ENCODE measurements around the gene BAZ1B. TPM values are rescaled to one million over a fixed set of nuclear protein-coding genes. Genes with fewer than 3 reads are reported as not detected.
A peak's percentile ranks its signal among the peaks of the same experiment; 100 is the strongest.

The BAZ1B gene
- total and polyA plus RNA-seq, 9 of the 15 experiments (the other 6 are each of a cell fraction or from before 2014, with no cell fraction given), result 15.0 to 134 (median 79.5) TPM

DNA sequence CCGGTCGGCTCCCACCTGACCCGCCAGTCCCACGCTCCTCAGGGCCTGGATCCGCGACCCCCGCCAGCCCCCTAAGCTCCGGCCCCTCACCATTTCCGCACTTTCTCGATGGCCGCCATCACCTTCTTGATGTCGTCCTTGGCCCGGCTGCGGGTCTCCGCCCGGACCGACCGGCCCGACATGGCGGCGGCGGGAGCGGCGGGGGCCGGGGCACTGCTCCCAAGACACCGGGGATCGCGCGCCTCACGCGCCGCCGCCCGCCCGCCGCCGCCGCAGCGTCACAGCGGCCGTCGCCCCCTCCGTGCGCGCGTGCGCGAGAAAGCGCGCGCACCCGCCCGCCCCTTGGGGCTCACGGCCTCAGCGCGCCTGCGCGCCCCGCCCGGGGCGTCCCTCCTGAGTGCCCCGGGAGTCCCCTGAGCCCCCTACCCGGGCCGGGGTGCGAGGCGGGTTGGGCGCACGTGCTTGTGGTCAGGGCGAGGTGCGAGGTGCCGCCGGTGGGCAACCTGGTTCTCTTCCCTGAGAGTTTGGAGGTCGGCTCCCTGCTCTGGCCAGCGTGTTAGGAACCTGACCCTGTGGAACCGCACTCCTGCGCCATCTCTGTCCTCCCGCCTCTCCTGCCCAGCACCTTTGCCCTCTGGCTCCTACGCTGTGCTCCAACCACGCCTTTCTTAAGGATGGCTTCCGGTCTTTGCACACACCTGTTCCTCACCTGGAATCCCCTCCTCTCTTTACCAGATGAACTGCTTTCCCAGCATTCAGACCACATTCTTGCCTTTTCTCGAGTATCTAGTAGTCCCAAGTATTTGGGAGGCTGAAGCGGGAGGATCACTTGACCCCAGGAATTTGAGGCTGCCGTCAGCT, 35.5 kb upstream of the BAZ1B start, which contains the start of gene BCL7B (continued):
- TF ChIP-seq ZNF644 (tag; IDR thresholded peaks at IDR 0.05; ENCODE audit: low read depth) (0 out of 2 replicates have a peak, but pooled peaks have one; percentile 6), ZNF696 (CRISPR knock-in tag; conservative IDR thresholded peaks at IDR 0.05) (no peak), ELF4 (CRISPR knock-in tag; IDR thresholded peaks at IDR 0.05) (peak; percentile 83; the same call in 1 of the 2 replicates), XRCC4 (IDR thresholded peaks at IDR 0.05; ENCODE audit: extremely low read depth, insufficient read depth, insufficient read length) (no peak), BRF1 (IDR thresholded peaks at IDR 0.05; ENCODE audit: borderline replicate concordance, extremely low read depth, insufficient read length) (no peak), SMAD1 (IDR thresholded peaks at IDR 0.05; ENCODE audit: low read depth, low read length, partially characterized antibody) (no peak), ZNF347 (CRISPR knock-in tag; IDR thresholded peaks at IDR 0.05; ENCODE audit: low read depth) (no peak), PYGO2 (tag; IDR thresholded peaks at IDR 0.05) (no peak), ZNF121 (CRISPR knock-in tag; conservative IDR thresholded peaks at IDR 0.05) (no peak), MAFG (tag; conservative IDR thresholded peaks at IDR 0.05) (no peak), SREBF2 (CRISPR knock-in tag; IDR thresholded peaks at IDR 0.05) (no peak), EP300 (IDR thresholded peaks at IDR 0.05; ENCODE audit: low read length) (no peak; the same call in 1 of the 2 replicates), GATAD2A (IDR thresholded peaks at IDR 0.05) (no peak; the same call in none of the 2 replicates), ATF7 (IDR thresholded peaks at IDR 0.05) (0 out of 2 replicates have a peak, but pooled peaks have one; percentile 48), KDM2B (CRISPR knock-in tag; IDR thresholded peaks at IDR 0.05) (no peak), SRSF9 (IDR thresholded peaks at IDR 0.05; ENCODE audit: borderline replicate concordance, low read depth, low read length) (no peak), KAT2B (IDR thresholded peaks at IDR 0.05; ENCODE audit: low read depth, low read length) (no peak), HDGF (IDR thresholded peaks at IDR 0.05) (peak; percentile 86; the same call in 1 of the 2 replicates), PRPF4 (IDR thresholded peaks at IDR 0.05; ENCODE audit: insufficient read depth, low read depth, low read length, poor library complexity, severe bottlenecking) (peak; percentile 71), MEIS2 (IDR thresholded peaks at IDR 0.05; ENCODE audit: partially characterized antibody) (peak; percentile 75)
- TF ChIP-seq, protein P1, sequence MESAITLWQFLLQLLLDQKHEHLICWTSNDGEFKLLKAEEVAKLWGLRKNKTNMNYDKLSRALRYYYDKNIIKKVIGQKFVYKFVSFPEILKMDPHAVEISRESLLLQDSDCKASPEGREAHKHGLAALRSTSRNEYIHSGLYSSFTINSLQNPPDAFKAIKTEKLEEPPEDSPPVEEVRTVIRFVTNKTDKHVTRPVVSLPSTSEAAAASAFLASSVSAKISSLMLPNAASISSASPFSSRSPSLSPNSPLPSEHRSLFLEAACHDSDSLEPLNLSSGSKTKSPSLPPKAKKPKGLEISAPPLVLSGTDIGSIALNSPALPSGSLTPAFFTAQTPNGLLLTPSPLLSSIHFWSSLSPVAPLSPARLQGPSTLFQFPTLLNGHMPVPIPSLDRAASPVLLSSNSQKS (CRISPR knock-in tag; IDR thresholded peaks at IDR 0.05), result no peak
- TF ChIP-seq, protein P2, sequence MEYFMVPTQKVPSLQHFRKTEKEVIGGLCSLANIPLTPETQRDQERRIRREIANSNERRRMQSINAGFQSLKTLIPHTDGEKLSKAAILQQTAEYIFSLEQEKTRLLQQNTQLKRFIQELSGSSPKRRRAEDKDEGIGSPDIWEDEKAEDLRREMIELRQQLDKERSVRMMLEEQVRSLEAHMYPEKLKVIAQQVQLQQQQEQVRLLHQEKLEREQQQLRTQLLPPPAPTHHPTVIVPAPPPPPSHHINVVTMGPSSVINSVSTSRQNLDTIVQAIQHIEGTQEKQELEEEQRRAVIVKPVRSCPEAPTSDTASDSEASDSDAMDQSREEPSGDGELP (CRISPR knock-in tag; IDR thresholded peaks at IDR 0.05; ENCODE audit: borderline replicate concordance), result peak; percentile 40; the same call in 1 of the 2 replicates
- TF ChIP-seq, protein P3, sequence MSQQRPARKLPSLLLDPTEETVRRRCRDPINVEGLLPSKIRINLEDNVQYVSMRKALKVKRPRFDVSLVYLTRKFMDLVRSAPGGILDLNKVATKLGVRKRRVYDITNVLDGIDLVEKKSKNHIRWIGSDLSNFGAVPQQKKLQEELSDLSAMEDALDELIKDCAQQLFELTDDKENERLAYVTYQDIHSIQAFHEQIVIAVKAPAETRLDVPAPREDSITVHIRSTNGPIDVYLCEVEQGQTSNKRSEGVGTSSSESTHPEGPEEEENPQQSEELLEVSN (IDR thresholded peaks at IDR 0.05; ENCODE audit: borderline replicate concordance in 1 of 2, extremely low read depth in 1 of 2, insufficient read depth in 1 of 2, insufficient read length in 1 of 2, low read depth in 1 of 2, low read length in 1 of 2, poor library complexity in 1 of 2, severe bottlenecking in 1 of 2), result peak; percentile 98
- TF ChIP-seq, protein P4, sequence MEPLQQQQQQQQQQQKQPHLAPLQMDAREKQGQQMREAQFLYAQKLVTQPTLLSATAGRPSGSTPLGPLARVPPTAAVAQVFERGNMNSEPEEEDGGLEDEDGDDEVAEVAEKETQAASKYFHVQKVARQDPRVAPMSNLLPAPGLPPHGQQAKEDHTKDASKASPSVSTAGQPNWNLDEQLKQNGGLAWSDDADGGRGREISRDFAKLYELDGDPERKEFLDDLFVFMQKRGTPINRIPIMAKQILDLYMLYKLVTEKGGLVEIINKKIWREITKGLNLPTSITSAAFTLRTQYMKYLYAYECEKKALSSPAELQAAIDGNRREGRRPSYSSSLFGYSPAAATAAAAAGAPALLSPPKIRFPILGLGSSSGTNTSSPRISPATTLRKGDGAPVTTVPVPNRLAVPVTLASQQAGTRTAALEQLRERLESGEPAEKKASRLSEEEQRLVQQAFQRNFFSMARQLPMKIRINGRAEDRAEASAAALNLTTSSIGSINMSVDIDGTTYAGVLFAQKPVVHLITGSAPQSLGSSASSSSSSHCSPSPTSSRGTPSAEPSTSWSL (CRISPR knock-in tag; IDR thresholded peaks at IDR 0.05; ENCODE audit: borderline replicate concordance), result no peak
